ENCODE results near the gene SLC36A1.

SLC36A1 gene

DNA sequence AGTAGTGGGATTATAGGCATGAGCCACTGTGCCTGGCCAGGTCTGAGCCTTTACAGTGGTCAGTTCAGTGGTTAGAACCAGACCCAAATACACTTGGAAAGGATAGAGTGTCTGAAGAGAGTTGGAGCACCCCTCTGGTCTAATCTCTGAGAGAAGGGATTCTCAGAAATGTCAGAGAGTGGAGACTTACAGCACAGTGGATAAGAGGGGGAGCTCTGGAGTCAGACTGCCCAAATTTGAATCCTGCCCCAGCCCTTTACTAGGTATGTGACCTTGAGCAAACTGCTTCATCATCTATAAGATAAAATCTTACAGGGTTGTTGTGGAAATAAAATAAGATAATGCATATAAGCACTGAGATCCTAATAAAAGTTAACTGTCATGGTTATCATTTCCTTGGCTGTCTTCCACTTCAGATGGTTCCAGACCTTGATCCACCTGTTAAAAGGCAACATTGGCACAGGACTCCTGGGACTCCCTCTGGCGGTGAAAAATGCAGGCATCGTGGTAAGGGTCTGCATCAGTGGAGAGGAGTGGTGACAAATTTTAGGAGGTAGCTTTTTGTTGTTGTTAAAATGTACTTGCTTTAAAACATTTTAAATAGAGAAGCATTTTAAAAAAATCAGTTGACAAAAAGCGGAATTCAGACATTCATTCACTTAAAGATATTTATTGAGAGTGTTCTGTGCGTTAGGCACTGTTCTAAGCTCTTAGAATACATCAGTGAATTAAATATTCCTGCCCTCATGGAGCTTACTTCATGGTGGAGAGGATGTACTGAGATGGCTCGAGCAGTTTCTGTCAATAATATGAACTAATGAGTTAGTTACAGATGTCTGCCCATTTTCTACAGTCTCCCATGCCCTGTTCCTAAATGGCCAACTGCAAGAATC, 16.0 kb downstream of the SLC36A1 start:
- no peaks in the 10 kb centered on the region for H3K36me3 ChIP-seq (ENCODE audit: insufficient read depth, low read length)
- no peaks in the 10 kb centered on the region for H3K4me1 ChIP-seq (ENCODE audit: insufficient read depth, low read length)
- no peak overlapping the region for H3K9ac ChIP-seq (ENCODE audit: low read depth, low read length)

GRCh38 chr5:151464101-151464500, 16.7 kb downstream of the SLC36A1 start:
- no peaks in the 10 kb centered on the region for H3K36me3 ChIP-seq (ENCODE audit: insufficient read depth, low read length)
- no peaks in the 10 kb centered on the region for H3K9me3 ChIP-seq (ENCODE audit: control insufficient read depth, insufficient read depth, low read length)
- H3K4me1 ChIP-seq (ENCODE audit: insufficient read depth, low read length): no peaks in the 10 kb centered on the region
- H3K9ac ChIP-seq (ENCODE audit: low read depth, low read length): no peak overlapping the region

More for the DNA sequence above, 16.0 kb downstream of the SLC36A1 start:
- no peaks in the 10 kb centered on the region for H3K9me3 ChIP-seq (ENCODE audit: control insufficient read depth, insufficient read depth, low read length)

- Histone ChIP-seq H3K9ac (ENCODE audit: low read depth, low read length) (no peak overlapping the region), H3K4me1 (ENCODE audit: insufficient read depth, low read length) (no peaks in the 10 kb centered on the region), H3K9me3 (ENCODE audit: control insufficient read depth, insufficient read depth, low read length) (no peaks in the 10 kb centered on the region), H3K36me3 (ENCODE audit: insufficient read depth, low read length) (no peaks in the 10 kb centered on the region)
Observed at GRCh38 chr5:151465476-151465875, 18.1 kb downstream of the SLC36A1 start.

DNA sequence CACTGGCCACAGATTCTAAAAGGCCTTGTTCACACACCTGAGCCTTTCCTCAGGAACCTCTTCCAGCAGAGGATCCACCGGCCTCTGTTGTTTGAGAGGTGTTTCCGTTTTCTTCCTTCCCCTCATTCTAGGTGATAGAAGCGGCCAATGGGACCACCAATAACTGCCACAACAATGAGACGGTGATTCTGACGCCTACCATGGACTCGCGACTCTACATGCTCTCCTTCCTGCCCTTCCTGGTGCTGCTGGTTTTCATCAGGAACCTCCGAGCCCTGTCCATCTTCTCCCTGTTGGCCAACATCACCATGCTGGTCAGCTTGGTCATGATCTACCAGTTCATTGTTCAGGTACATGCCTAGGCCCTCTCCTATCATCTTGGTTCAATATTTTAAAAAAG, 20.2 kb downstream of the SLC36A1 start:
- Histone ChIP-seq H3K4me1 (ENCODE audit: insufficient read depth, low read length) (no peaks in the 10 kb centered on the region), H3K36me3 (ENCODE audit: insufficient read depth, low read length) (no peaks in the 10 kb centered on the region), H3K9me3 (ENCODE audit: control insufficient read depth, insufficient read depth, low read length) (no peaks in the 10 kb centered on the region)

GRCh38 chr5:151469386-151469785, 22.0 kb downstream of the SLC36A1 start:
- no peaks in the 10 kb centered on the region for H3K36me3 ChIP-seq (ENCODE audit: insufficient read depth, low read length)
- no peak overlapping the region for H3K9ac ChIP-seq (ENCODE audit: low read depth, low read length)
- H3K4me1 ChIP-seq (ENCODE audit: insufficient read depth, low read length): no peaks in the 10 kb centered on the region
- no peaks in the 10 kb centered on the region for H3K9me3 ChIP-seq (ENCODE audit: control insufficient read depth, insufficient read depth, low read length)

More for the DNA sequence above, 20.2 kb downstream of the SLC36A1 start:
- no peak overlapping the region for H3K9ac ChIP-seq (ENCODE audit: low read depth, low read length)

- Histone ChIP-seq H3K4me1 (ENCODE audit: insufficient read depth, low read length) (no peaks in the 10 kb centered on the region), H3K9me3 (ENCODE audit: control insufficient read depth, insufficient read depth, low read length) (no peaks in the 10 kb centered on the region), H3K36me3 (ENCODE audit: insufficient read depth, low read length) (no peaks in the 10 kb centered on the region), H3K9ac (ENCODE audit: low read depth, low read length) (no peak overlapping the region)
Observed at GRCh38 chr5:151469992-151470391, 22.6 kb downstream of the SLC36A1 start.

- Histone ChIP-seq H3K9me3 (ENCODE audit: control insufficient read depth, insufficient read depth, low read length) (no peaks in the 10 kb centered on the region), H3K9ac (ENCODE audit: low read depth, low read length) (no peak overlapping the region), H3K4me1 (ENCODE audit: insufficient read depth, low read length) (no peaks in the 10 kb centered on the region), H3K36me3 (ENCODE audit: insufficient read depth, low read length) (no peaks in the 10 kb centered on the region)
Observed at GRCh38 chr5:151470439-151470838, 23.0 kb downstream of the SLC36A1 start.

GRCh38 chr5:151471276-151471675, 23.9 kb downstream of the SLC36A1 start:
- no peaks in the 10 kb centered on the region for H3K9me3 ChIP-seq (ENCODE audit: control insufficient read depth, insufficient read depth, low read length)
- no peaks in the 10 kb centered on the region for H3K4me1 ChIP-seq (ENCODE audit: insufficient read depth, low read length)
- H3K9ac ChIP-seq (ENCODE audit: low read depth, low read length): no peak overlapping the region
- no peaks in the 10 kb centered on the region for H3K36me3 ChIP-seq (ENCODE audit: insufficient read depth, low read length)

DNA sequence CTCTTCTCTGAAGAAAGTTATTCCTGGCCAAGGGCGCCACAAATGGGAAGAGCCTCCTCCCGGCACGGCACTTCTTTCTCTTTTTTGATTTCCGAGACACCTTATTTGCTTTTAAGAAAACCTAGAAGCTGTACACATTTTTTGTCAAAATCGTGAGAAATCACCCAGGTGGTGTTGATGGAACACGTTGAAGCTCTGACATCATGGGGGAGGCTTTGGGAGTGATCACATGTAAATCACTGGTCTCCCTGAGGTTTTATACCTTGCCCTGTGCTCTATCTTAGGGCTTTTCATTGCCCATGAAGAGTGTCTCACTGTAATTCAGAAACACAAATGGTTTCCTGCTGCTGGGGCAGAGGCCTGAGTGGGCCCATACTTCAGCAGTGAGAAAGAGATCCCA, 27.4 kb downstream of the SLC36A1 start:
- H3K9me3 ChIP-seq (ENCODE audit: control insufficient read depth, insufficient read depth, low read length): no peaks in the 10 kb centered on the region
- no peaks in the 10 kb centered on the region for H3K4me1 ChIP-seq (ENCODE audit: insufficient read depth, low read length)
- H3K9ac ChIP-seq (ENCODE audit: low read depth, low read length): no peak overlapping the region
- no peaks in the 10 kb centered on the region for H3K36me3 ChIP-seq (ENCODE audit: insufficient read depth, low read length)

- no peaks in the 10 kb centered on the region for H3K9me3 ChIP-seq (ENCODE audit: control insufficient read depth, insufficient read depth, low read length)
- H3K36me3 ChIP-seq (ENCODE audit: insufficient read depth, low read length): no peaks in the 10 kb centered on the region
- H3K9ac ChIP-seq (ENCODE audit: low read depth, low read length): no peak overlapping the region
Observed at GRCh38 chr5:151475388-151475787, 28.0 kb downstream of the SLC36A1 start.

DNA sequence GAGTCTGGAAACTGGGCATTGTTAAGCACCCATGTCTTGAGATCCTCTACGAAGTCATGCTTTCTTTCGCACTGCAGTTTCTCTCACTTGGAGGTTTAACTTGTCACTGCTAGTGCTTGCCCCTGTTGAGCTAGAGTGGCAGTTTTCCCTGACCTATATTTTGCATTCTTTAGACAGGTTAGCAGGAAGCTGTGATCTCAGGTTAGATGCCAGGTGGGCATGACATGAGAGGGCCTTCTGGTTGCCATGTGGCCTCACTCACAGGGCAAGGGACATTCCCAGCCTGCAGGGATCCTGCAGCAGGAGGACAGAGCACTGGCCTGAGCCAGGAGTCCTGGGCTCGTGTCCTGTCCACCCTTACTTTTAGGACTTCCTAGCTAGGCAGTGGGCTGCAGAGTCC, 28.6 kb downstream of the SLC36A1 start:
- H3K36me3 ChIP-seq (ENCODE audit: insufficient read depth, low read length): no peaks in the 10 kb centered on the region

More at GRCh38 chr5:151475388-151475787, 28.0 kb downstream of the SLC36A1 start:
- H3K4me1 ChIP-seq (ENCODE audit: insufficient read depth, low read length): no peaks in the 10 kb centered on the region

DNA sequence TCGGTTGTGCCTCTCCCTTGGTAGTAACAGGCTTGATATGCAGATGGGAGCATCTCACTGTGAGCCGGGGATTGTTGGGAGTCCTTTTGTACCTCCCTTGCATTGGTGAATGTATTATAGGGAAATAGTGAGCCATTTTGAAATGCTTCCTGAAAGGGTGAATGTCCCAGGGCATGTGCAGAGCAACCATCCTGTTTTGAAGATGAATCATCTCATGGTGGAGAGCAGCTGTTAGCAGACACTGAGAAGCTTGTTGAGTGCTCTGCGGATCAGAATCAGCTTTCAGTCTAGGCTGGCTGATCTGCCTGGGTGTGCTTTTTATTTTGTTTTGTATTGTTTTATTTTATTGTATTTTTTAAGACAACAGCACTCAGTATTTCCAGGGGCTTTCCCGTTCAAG, 29.7 kb downstream of the SLC36A1 start:
- H3K9me3 ChIP-seq (ENCODE audit: control insufficient read depth, insufficient read depth, low read length): no peaks in the 10 kb centered on the region
- no peaks in the 10 kb centered on the region for H3K36me3 ChIP-seq (ENCODE audit: insufficient read depth, low read length)
- 0 out of 2 replicates have a peak, but pooled peaks cover 7% of the 10 kb centered on the region for H3K4me1 ChIP-seq (ENCODE audit: insufficient read depth, low read length)
- H3K9ac ChIP-seq (ENCODE audit: low read depth, low read length): no peak overlapping the region

More for the DNA sequence above, 28.6 kb downstream of the SLC36A1 start:
- Histone ChIP-seq H3K4me1 (ENCODE audit: insufficient read depth, low read length) (0 out of 2 replicates have a peak, but pooled peaks cover 5% of the 10 kb centered on the region), H3K9me3 (ENCODE audit: control insufficient read depth, insufficient read depth, low read length) (no peaks in the 10 kb centered on the region), H3K9ac (ENCODE audit: low read depth, low read length) (no peak overlapping the region)

DNA sequence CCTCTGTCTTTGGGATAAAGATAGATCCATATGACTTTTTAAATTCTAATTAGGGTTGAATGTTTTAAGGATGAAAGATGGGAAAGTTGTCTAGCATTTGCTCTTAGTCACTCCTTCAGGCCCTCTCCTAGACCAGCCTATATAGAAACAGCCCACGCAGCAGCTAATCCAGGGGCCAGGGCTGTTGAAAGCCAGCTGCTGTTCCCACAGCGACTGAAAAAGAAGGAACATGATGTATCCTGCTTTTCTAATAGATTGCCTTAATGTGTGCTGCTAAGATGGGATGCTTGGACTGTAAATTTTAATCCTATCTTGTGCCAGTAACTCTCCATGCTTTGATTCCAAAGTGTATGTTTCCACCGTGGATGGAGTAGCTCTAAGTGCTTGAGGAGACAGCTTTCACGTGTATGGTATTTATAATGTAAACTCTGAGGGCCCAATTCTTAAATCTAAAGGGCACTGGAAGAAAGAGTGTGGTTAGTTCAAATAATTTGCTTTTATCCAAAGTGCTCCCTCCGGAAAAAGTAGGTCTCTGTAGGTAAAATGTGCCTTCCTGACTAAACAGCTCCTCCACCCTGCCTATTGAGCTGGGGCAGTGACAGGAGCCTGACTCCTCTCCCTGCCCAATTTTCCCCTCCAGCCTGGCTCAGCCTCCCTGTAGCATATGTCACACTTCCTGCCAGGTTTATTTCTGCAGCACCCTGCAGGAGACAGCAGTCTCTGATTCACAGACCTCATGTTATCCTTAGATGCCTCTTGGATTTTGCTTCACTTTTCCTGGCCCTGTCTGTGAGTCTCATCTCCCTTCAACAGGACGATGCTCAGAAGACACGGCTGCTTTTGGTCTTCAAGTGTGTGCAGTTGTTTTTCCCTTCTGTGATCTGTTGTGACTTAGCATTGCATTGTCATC, 33.2 kb downstream of the SLC36A1 start:
- Histone ChIP-seq H3K9ac (ENCODE audit: low read depth, low read length) (no peak overlapping the region), H3K36me3 (ENCODE audit: insufficient read depth, low read length) (no peaks in the 10 kb centered on the region), H3K9me3 (ENCODE audit: control insufficient read depth, insufficient read depth, low read length) (no peaks in the 10 kb centered on the region), H3K4me1 (ENCODE audit: insufficient read depth, low read length) (0 out of 2 replicates have a peak, but pooled peaks cover 14% of the 10 kb centered on the region)

DNA sequence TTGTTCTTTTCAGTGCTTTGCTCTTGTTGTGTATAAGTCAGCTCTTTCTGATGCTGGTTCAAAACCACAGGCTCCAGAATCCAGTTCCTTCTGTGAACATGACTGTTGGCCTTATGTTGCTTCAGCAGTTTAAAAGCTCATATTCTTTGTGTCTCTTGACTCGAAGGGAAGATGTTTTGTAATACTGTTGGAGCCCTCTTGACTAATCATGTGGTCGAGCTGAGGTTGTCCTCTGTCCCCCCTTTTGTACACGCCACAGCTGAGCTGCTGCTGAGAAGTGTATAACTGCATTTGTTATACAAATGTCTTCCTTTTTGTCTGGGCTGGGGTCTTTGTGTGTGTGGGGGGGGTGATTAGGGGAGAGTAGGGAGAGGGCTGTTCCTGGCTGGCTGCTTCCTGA, 35.8 kb downstream of the SLC36A1 start:
- Histone ChIP-seq H3K9me3 (ENCODE audit: control insufficient read depth, insufficient read depth, low read length) (no peaks in the 10 kb centered on the region), H3K36me3 (ENCODE audit: insufficient read depth, low read length) (no peaks in the 10 kb centered on the region), H3K9ac (ENCODE audit: low read depth, low read length) (no peak overlapping the region), H3K4me1 (ENCODE audit: insufficient read depth, low read length) (0 out of 2 replicates have a peak, but pooled peaks cover 14% of the 10 kb centered on the region)

Data from ES-I3 (cell line).